ENCODE measurements around the gene NECTIN1.

The NECTIN1 gene

DNA sequence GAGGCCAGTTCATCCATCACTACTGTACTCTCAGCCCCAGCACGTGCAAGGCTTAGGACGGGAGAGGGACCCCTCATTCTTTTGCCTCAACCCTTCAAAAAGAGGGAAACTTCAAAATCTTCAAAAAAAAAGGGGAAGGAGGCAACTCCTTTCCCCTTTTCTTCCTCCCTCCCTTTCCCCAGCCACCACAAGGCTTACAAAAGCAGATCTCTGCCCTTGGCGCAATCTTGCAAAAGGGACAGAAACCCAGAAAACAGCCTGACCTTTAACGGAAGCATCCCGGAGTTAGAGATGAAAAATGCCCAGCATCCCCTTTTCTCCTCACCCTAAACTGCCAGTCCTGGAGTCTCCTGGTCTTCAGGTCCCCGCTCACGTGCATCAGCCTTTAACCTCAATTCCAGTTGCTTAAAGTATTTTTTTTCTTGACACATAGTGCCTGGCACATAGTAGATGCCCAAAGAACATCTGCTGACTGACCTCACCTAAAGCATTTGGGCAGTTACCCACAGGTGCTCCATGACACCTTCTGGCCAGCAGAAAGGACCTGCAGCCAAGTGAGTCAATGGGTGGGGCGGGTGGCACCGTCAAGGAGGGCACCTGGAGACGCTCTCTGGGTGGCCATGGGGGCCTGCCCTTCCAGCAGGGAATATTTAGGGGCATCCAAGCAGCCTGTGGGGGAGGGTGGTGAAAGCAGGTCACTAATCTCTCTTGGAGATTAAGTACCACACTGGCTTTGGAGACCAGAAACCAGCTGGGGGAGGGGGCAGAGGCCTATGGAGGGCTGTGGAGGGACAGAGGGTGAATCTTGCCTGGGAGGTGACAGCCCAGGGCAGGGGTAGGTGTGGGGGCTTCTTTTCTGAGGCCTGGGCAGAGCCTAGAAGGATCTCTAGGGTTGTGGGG is 16.3 kb downstream of the NECTIN1 start:
- no peak for DNase-seq (ENCODE audit: low read depth)

DNA sequence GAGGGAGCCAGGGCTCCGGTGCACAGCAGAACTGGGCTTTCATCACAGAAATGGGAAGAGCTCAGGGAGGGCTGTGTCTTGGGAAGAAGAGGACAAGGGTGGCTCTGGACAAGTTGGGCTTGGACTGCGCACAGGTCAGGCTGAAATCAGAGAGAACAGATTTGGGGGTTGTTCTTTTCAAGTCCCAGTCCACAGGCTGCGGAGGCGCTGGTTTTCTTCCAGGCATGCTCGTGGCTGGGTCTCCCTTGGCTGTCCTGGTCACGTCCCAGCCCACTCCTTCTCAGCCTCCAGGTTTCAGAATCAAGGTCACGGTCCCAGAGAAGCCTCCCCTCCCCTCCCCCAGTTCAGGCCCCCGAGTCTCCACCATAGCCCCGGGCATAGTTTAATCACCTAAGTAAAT is 17.0 kb downstream of the NECTIN1 start:
- DNase-seq (ENCODE audit: low read depth), result no peak

DNA sequence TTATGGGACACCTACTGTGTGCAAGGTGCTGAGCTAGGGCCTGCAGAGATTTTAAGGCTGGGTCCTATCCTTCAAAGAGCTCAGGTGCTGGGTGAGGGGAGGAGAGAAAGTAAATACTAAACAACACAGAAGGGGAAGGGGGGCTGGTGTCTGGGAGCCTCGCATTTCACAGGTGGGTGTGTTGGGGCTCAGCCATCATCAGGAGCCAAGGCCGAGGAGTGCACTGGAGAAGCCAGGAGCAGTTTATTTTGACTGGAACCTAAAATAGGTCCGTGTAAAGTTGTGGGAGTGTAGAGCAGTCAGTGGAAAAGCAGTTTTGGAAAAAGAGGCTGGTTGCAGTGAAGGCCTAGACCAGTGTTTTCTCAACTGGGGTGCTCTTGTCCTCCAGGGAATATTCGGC is 17.5 kb downstream of the NECTIN1 start:
- DNase-seq (ENCODE audit: low read depth), result no peak

DNA sequence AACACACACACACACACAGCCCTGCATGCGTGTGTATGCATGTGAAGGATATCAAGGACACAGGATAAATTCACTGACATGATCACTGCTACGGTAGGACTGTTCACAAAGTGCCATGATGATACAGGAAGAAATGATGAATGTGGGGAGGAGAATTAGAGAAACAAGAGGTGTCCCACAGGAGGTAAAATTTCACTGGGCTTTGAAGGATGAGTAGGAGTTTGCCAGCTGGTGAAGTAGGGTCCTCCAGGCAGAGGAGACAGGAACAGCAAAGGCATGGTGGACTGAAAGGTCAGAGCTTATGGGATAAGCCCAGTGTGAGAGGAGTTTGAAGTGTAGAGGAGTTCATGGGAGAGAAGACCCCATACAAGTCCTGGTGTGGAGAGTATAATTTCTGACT is 18.6 kb downstream of the NECTIN1 start:
- no peak for DNase-seq (ENCODE audit: low read depth)

DNA sequence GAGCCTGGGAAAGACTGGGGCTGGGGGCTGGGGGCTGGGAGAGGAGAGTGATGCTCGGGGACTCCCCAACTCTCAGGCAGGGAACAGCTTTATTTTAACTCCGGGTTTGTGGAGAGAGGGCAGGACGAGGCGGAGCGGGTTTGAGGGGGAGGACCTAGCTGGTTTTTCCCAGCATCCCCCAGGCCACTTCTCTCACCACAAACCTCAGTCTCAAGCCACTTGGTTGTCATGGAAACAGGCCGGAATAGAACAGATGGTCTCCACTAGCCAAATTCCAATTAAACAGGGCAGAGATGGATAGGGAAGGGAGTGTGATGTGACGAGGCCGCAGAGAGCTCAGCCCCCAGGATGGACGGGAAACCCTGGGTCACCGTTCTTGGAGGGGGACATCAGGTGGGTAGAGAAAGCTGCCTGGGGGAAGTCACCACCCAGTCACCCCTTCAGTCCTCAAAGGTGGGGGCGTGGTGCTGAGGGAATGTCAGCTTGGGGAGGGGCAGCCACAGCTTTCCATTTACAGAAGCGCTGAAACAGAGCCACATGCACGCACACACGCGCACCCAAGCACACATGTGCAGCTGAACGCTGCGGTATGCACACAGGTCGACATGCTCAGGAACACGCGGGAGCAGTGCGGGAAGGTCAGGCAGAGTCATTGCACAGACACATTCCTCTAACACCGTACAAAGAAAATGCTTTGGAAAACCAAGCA is 19.2 kb downstream of the NECTIN1 start:
- no peak for DNase-seq (ENCODE audit: low read depth)

DNA sequence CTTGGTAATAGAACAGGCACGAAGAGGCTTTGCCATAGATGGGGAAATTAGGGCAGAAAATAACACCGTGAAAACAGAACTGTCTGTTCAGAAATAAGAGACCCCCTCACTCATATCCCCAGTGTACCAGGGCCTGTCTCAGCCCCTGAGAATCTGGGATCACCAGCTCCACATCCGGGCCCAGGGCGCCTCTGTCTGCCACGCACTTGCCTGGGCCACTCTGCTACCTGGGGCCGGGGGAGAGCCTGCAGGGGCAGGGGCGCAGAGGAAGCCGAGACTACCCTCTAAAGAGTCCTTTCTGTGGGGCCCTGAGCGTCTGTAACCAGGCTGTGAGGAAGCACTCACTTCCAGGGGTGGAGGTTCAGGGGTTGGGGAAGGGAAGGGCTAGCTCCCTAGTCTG is 19.8 kb downstream of the NECTIN1 start:
- DNase-seq (ENCODE audit: low read depth), result no peak

DNA sequence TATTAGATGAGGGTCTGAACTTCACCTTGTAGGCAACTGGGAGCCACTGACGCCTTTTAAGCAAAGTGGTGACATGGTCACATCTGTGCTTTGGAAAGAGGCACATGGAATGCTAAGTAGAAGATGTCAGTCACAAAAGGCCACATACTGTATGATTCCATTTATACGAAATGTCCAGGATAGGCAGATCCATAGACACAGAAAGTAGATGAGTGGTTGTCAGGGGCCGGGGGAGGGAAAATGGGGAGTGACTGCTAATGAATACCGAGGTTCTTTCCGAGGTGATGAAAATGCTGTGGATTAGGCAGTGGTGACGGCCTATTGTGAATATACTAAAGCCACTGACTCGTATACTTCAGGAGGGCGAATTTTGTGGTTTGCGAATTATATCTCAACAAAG is 20.6 kb downstream of the NECTIN1 start:
- DNase-seq (ENCODE audit: low read depth), result no peak

DNA sequence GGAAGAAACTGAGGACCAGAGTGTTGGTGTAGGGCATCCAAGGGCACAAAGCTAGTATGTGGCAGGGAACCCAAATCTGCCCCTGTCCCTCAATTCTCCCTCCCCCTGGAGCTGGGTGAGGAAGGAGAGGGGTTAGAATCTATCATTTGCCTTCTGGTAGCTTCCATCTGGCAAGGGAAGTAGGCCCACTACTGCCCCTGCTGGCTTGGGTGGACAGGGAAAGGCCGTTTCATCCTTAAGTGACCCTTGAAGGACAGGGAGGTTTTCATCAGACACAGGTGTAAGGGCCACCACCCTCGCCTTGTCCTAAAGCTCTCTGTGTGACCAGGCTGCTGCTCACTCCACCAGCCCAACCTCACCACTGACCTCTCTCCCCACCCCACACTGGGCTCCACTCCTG is 22.1 kb downstream of the NECTIN1 start:
- DNase-seq (ENCODE audit: low read depth), result no peak

DNA sequence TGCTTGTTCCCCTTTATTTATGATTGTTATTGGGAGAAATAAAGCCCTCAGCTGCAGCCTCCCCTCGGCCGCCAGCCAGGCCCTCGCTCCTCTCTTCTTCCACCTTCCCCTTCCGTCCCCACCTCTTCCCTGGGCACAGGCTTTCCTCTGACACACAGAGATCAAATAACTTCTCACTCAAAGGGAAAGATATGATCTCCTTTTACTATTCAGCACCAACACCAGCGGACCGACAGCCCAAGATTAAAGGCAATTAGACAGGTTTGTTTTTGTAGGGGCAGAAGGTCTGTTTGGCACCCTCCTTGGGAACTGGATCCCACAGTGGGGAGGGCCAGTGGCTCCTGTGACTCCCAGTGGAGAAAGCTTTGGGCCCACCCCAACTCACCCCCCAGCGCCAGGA is 23.0 kb downstream of the NECTIN1 start:
- DNase-seq (ENCODE audit: low read depth), result no peak

DNA sequence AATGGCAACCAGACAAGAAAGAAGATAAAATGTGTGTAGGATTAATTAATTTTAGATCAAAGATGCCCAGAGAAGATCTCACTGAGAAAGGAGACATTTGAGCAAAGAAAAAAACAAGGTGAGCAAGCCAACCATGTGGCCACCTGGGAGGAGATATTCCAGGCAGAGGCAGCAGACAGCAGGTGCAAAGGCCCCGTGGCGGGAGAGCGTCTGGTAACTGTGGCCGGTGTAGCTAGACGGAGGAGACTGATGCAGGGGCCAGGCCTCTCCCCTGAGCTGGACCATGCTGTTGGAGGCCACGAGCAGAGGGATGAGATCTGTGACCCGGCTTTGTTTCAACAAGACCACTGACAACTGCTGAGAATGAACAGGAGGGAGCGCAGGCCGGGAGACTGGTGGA is 23.6 kb downstream of the NECTIN1 start:
- no peak for DNase-seq (ENCODE audit: low read depth)

DNA sequence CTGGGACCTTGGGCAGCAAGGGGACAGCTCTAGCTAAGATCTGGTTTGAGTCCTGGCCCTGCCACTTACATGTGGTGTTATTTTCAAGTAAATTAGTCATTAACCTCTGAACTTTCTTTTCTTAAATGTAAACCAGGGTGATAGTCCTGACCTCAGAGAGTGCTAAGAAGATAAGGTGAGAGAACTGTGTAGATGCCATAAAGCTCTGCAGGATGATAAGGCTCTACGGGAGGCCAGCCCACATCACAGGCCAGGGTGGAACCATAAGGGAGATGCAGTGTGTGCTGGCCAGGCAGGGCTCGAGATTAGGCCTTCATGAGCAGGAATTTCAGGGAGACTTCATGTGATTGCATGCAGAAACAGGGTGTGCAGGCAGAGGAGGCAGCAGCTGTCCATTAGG is 24.2 kb downstream of the NECTIN1 start:
- no peak for DNase-seq (ENCODE audit: low read depth)

DNA sequence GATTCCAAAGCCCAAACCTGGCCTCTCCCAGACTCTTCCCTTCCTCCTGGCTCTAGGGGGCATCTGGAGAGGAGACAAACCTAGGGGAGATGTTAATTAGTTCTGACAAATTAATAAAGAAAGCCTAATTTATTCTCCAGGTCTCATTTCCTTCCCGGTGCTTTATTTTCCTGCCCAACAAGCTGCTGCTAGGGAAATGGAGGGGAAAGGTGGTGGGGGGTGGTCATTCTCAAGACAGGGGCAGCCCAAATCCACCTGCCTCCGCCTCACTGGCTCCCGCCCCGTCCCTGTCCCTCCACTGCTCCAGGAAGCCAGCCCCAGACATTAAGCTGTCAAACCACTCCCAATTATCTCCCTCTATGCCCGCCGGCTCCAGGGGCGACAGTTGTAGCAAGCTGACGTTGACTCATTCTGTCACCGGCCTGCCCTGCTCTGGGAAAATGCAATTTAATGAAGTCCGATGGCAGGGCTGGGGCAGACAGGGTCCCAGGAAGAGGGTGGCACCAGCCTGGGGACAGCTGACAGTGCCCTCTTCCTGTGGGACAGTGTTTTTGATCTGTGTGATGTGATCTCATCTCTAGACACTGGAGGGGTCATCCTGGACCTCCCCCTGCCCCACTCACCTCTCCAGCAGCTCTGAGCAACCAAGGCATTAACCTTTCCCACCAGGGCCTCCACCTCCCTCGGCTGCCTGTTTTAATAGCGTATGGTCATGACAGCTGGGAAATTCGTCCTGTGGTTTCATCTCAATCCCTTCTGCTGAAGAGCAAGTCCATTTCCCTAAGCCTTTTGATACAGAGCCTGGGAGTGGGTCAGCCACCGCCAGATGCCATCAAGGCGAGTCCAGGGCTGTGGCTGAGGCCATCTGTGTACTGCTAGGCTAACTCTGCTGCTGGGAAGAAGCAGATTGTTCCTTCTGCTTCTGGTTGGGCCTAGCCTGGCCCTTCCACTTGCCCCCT is 27.1 kb downstream of the NECTIN1 start:
- no peak for DNase-seq (ENCODE audit: low read depth)

DNA sequence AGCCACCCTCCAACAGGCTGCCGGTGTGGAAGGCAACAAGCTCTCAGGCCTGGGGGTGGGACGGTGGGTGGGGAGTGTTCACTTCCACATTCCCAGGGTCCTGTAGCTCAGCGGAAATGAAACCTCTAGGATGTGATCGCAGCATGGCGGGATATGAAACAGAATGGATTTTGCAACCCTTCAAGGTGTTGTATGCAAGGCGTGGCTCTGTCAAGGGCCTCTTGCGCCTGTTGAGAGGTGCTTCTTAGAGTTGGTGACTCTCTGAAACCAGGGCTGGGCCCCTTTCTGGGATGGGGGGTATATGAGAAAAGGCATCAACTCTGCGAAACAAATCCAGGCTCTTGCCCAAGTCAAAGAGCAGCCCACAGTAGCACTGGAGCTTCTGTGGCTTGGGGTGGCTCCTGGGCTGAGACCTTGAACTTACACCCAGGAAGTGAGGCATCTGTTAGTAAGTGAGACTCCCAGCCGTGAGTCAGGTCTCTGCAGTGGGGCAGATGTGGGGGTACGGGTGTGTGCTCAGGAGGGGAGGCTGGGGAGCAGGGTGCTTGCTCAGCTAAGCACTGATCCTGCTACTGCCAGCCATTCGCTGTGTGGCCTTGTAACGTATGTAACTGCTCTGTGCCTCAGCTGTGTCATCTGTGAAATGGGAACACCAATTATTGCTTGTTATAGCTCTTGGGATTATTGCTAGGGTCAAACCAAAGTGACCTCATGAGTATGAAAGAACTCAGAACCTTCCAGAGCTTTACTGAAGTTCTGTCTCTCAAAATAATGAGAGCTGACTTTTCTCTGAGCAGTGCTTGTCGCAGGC is 28.3 kb downstream of the NECTIN1 start:
- DNase-seq (ENCODE audit: low read depth), result no peak

DNA sequence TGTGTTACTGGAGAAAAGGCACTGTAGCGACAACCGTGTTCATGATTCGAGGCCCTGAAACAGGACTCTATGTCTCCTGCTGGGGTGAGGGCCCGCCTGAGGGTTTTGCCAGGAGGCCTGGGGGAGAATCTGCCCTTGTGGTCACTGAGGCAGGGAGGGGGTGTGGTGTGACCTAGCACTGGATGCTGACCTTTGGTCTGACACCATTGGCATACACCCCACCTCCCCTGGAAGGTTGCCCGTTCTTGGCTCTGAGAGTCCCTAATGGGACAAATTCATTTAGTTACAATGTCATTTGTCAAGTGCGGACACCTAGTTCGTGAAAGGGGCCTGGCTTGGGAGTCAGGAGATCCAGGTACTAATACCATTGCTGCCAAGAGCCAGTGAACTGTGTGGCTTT is 29.0 kb downstream of the NECTIN1 start:
- no peak for DNase-seq (ENCODE audit: low read depth)

DNA sequence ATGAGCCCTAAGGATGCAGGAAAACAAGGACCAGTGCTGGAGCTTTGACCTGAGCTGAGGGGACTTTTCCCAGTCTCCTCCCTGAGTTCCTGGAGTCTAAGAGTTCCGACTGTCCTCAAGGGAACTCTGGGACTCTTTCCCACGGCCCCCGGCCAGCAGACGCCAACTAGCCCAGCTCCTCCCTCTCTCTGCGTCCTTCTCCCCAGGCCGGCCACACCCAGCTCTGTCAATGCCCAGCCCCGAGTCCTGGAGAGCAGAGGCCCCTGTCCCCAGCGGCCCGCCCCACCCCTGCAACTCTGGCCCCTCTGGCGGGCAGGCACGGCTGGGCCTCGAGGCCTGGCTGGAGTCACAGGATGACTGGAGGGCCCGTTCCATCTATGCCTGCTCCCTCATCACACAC is 29.8 kb downstream of the NECTIN1 start:
- no peak for DNase-seq (ENCODE audit: low read depth)

DNA sequence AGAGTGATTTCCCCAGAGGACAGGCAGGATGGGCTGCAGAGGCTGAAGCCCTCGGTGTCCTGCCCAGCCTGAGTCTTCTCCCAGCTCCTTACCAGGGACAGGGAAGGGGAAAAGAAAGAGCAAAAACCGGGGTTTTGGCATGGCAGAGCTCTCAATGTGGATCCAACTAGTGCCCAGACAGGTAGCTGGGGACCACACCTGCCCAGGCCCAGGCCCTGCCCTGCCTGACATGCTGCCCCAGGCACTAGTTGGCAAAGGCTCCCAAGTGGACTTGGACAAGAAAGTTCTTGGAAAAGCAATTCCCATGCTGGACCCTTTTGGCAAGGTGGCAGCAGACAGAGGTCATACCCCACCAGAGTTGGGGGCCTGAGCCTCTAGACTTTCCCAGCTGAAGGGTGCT is 31.1 kb downstream of the NECTIN1 start:
- DNase-seq (ENCODE audit: low read depth), result no peak

DNA sequence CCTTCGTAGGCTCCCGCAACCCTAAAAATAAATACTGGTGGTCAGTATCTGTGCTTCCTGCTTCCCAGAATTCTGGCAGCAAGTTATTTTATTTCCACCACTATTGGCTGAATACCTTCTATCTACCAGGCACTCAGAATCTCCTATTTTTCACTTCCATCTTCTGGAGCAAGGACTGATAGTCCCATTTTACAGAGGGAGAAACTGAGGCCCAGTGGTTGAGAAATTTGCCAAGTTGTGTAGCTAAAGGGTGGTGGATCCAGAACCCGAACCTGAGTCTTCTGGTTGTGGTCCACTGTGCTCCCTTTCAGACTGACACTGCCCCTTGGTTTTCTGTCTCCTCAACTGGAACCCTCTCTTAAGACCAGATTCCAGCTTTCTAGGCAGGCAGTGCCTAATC is 31.6 kb downstream of the NECTIN1 start:
- DNase-seq (ENCODE audit: low read depth), result no peak

DNA sequence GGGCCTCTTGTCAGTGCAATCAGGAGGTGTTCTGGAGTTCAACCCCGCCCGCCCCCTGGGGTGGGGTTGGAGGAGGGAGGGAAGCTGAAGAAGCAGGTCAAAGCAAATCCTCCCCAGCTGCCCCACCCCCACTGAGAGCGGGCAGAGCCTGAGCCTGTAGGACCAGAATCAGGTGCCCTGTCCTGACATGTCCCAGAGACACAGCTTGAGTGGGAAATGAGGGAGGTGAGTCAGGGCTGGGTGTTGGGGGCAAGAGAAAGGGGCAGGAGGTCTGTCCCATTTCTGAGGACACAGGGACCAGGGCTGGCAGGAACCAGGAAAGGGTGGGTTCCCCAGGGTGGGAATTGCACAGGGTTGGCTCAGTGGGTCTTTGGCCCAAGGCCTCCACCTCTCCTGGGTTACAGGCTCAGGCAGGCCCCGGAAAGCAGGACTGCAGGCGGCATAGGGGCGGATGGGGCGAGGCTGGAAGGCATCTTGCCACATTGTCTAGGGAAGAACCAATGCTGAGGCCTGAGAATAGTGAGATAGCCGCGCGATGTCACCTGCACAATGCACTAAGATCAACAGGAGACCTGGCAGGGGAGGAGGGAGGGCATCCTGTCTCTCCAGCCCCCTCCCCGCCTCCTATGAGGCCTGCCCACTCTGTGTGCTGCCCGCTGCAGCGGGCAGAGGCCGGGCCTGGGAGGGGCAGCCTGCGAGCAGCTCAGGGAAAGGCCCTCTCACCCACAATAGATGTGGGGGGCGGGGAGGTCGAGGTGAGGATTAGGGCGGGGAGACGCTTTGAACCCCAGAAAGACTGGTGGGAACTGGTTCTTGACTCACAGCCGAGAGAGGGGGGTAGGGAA is 32.4 kb downstream of the NECTIN1 start:
- no peak for DNase-seq (ENCODE audit: low read depth)

DNA sequence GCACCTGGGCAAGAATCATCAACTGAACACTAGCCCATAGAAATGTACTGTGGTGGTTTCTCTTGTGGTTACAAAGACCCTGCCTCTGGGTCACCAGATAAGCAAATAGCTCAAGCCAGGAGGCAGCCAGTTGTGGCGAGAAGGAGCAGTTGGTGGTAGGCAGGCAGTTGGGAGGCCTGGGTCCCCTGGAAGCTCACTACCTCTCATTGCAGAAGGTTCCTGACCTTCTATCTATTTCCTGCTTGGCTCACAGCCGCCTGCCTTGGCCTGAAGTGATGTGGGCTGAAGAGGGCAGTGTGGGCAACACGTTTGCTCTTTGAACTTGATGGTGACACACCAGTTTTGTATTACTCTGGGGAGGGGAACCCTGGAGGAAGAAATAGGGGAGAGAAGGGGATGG is 34.7 kb downstream of the NECTIN1 start:
- no peak for DNase-seq (ENCODE audit: low read depth)

DNA sequence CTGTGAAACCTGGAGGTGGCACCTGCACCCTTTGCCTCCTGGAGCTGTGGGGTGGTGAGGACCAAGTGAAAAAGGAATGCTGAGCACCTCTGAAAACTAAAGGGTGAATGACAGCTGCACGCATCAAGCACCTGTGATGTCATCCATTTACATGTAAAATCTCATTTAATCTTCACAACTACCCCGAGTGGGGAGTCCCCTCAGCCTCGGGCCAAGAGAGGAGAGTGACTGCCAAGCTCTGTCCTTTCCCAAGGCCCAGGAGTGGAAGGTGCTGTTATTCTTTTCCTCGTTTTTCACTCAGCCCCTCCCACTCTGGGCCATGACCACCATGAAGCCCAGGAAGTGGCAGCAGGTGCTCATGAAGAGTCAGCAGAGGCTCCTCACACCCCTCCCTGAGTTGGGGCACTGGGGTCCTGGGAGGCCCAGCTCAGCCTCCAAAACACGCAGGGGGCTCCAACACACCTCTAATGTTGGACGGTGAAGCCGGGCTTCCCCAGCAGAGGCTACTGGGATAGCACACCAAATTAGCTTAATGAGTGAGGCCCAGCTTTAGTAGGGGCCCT is 35.7 kb downstream of the NECTIN1 start:
- DNase-seq (ENCODE audit: low read depth), result no peak

DNA sequence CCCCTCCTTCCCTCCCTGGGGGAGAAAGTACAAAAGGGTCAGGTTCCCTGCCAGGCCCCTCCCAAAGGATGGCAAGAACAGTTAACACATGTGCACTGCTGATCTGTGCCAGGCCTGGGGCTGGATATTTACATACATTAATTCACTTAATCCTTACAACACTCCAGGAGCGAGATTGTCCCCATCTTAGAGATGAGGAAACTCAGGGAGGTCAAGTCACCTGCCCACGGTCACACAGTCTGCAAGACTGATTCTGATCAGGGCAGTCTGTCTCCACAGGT is 36.5 kb downstream of the NECTIN1 start:
- DNase-seq (ENCODE audit: low read depth), result no peak
